Fibroblast of lung (primary cell): Measurements from ENCODE around the gene SLAMF9. TPM values are rescaled to one million over a fixed set of nuclear protein-coding genes. Genes with fewer than 3 reads are reported as not detected.

Experiments used
- DNase-seq, 2 donors: peaks; one replicate each; pipeline versions ENCODE4 v3.0.0 to v3.0.0-alpha.2; 2010; ENCODE audit warnings: low read depth in 2 of 2
- H2AFZ ChIP-seq: 2 replicates; pipeline ENCODE4 v1.5.1; 2012; ENCODE audit warnings: low read length, control low read depth, inconsistent platforms
- H3K27ac ChIP-seq: 2 replicates; pipeline ENCODE4 v1.5.1; 2011; ENCODE audit warnings: low read length, control low read depth; ENCODE audit not compliant: insufficient read depth
- H3K27me3 ChIP-seq: 2 replicates; pipeline ENCODE4 v1.5.1; 2011; ENCODE audit warnings: mild to moderate bottlenecking, low read length; ENCODE audit not compliant: control insufficient read depth, insufficient read depth
- H3K36me3 ChIP-seq: 2 replicates; pipeline ENCODE4 v1.5.1; 2011; ENCODE audit warnings: low read length; ENCODE audit not compliant: control insufficient read depth, insufficient read depth
- H3K4me1 ChIP-seq: 2 replicates; pipeline ENCODE4 v1.5.1; 2011; ENCODE audit warnings: low read length; ENCODE audit not compliant: control insufficient read depth, insufficient read depth; ENCODE audit errors: extremely low read depth
- H3K4me2 ChIP-seq: 2 replicates; pipeline ENCODE4 v1.5.1; 2011; ENCODE audit warnings: low read length, control low read depth; ENCODE audit not compliant: insufficient read depth; ENCODE audit errors: extremely low read depth
- H3K4me3 ChIP-seq, 4 experiments: fragments of 200-600 bp in 1 of 4; sonication (generic) in 1 of 4; replicated peaks in 1 of 4; 2 replicates each; pipeline ENCODE4 v1.5.1; 2011 to 2016; ENCODE audit warnings: low read length in 4 of 4, low read depth in 3 of 4, mild to moderate bottlenecking in 3 of 4, control low read depth in 2 of 4, inconsistent platforms in 1 of 4, mixed read lengths in 1 of 4; ENCODE audit not compliant: insufficient read depth in 1 of 4; ENCODE audit errors: control extremely low read depth in 1 of 4
- H3K79me2 ChIP-seq: 2 replicates; pipeline ENCODE4 v1.5.1; 2012; ENCODE audit warnings: mild to moderate bottlenecking, low read length, inconsistent platforms; ENCODE audit not compliant: control insufficient read depth, insufficient read depth
- H3K9ac ChIP-seq: 2 replicates; pipeline ENCODE4 v1.5.1; 2011; ENCODE audit warnings: mild to moderate bottlenecking, low read length, control low read depth; ENCODE audit not compliant: insufficient read depth
- H3K9me3 ChIP-seq: 2 replicates; pipeline ENCODE4 v1.5.1; 2012; ENCODE audit warnings: low read depth, low read length; ENCODE audit not compliant: control insufficient read depth, insufficient read depth
- H4K20me1 ChIP-seq: 2 replicates; pipeline ENCODE4 v1.5.1; 2011; ENCODE audit warnings: low read length; ENCODE audit not compliant: control insufficient read depth, insufficient read depth; ENCODE audit errors: extremely low read depth
- CTCF ChIP-seq, 2 donors: IDR thresholded peaks in 1 of 2; conservative IDR thresholded peaks in 1 of 2; 1 replicate in 1 of 2; 2 replicates in 1 of 2; pipeline ENCODE4 v1.5.1; 2011 to 2012; ENCODE audit warnings: low read length in 2 of 2, control low read depth in 1 of 2, inconsistent platforms in 1 of 2, low read depth in 1 of 2, mild to moderate bottlenecking in 1 of 2
- EZH2 ChIP-seq: IDR thresholded peaks from 2 replicates; pipeline ENCODE4 v1.5.1; 2012; ENCODE audit warnings: low read length, control low read depth, mild to moderate bottlenecking; ENCODE audit errors: missing control alignments
- polyA plus RNA-seq, 2 donors: library from polyadenylated mRNA; depleted of rRNA in 1 of 2; stranded (reverse) in 1 of 2; unstranded in 1 of 2; fragments of >200 nt; gene quantifications; 2 replicates each; pipeline ENCODE4 v1.2.1, GENCODE V29; 2011 to 2012; ENCODE audit warnings: missing spikeins in 1 of 2
- total RNA-seq: library from RNA; depleted of rRNA; stranded (reverse); fragments of >200 nt; gene quantifications from 2 replicates; pipeline ENCODE4 v1.2.1, GENCODE V29; 2014

Gene SLAMF9
- total and polyA plus RNA-seq, 2 donors (not counting 1 experiment from before 2014, with no cell fraction given): not detected

DNA sequence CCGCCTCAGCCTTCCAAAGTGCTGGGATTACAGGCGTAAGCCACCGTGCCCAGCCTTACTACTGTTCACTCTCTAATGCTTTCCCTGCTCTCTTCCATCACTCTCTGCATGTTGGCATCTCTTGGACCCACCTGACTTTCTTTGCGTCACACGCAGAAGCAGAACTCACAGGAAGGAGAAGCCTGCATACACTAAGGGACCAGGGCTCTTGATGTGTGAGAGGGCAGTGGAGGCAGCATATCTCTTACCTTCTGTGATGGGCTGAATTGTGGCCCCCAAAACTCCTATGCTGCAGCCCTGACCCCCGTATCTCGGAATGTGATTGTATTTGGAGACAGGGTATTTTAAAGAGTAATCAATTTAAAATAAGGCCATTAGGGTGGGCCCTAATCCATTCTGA lies 26.7 kb upstream of the SLAMF9 start:
- Histone ChIP-seq H3K27ac (no peak overlapping the region), H3K79me2 (no peaks in the 10 kb centered on the region)
- TF ChIP-seq EZH2: no peak
- TF ChIP-seq CTCF (conservative IDR thresholded peaks at IDR 0.05 in 1 of 2, IDR thresholded peaks at IDR 0.05 in 1 of 2; ENCODE audit: low read depth in 1 of 2, low read length in 2 of 2): no peak

DNA sequence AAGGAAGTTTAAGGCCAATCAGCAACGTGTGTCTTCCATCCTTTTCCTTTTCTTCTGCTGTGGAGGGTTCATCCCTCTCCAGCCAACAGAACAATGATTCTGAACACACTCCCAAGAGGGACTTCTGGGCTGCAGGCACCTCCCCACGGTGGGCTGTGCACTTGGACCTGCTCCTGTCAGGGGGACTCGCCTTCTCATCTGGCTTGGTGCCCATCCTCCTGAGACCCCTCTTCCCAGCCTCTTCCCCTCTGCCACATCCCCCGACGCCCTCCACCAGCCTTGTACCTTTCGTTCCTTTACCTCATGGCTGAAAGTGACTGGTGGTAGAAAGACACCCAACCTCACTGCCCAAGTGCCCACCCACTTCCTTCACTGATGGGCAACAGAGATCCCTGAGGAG lies 26.0 kb upstream of the SLAMF9 start:
- no peak for DNase-seq
- TF ChIP-seq CTCF (conservative IDR thresholded peaks at IDR 0.05 in 1 of 2, IDR thresholded peaks at IDR 0.05 in 1 of 2; ENCODE audit: low read depth in 1 of 2, low read length in 2 of 2): no peak
- TF ChIP-seq EZH2: no peak
- Histone ChIP-seq H3K4me1 (no peaks in the 10 kb centered on the region), H3K4me2 (no peak overlapping the region), H3K79me2 (no peaks in the 10 kb centered on the region), H3K4me3 (no peak overlapping the region), H4K20me1 (no peaks in the 10 kb centered on the region), H3K9me3 (no peaks in the 10 kb centered on the region), H3K36me3 (no peaks in the 10 kb centered on the region), H2AFZ (no peak overlapping the region), H3K27ac (no peak overlapping the region), H3K9ac (no peak overlapping the region), H3K27me3 (peaks cover 8% of the 10 kb centered on the region)

More for the DNA sequence above, 26.7 kb upstream of the SLAMF9 start:
- Histone ChIP-seq H3K27me3 (peaks cover 3% of the 10 kb centered on the region), H4K20me1 (no peaks in the 10 kb centered on the region), H3K9me3 (no peaks in the 10 kb centered on the region), H3K4me3 (no peak overlapping the region), H3K4me2 (no peak overlapping the region), H3K4me1 (no peaks in the 10 kb centered on the region), H3K9ac (no peak overlapping the region), H2AFZ (no peak overlapping the region), H3K36me3 (no peaks in the 10 kb centered on the region)
- no peak for DNase-seq

DNA sequence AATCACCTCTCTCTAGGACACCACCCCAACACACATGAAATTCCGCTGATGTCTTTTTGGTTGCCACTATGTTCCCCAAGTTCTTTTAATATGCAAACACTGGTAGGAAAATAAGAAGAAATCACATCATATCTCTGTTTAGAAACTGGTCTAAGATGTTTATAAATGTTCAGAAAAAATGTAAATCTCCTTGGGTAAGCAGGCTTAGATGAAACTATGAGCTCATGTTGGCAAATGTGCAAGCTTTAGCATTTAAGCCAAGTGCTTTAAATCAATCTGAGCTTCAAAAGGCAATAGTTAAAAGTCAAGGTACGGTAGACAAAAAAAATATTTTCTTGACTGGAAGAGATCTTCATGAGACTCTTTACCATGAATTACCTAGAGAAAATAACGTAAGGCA lies 25.2 kb upstream of the SLAMF9 start:
- Histone ChIP-seq H2AFZ (no peak overlapping the region), H3K27ac (no peak overlapping the region), H3K79me2 (no peaks in the 10 kb centered on the region), H3K36me3 (no peaks in the 10 kb centered on the region), H3K27me3 (peaks cover 8% of the 10 kb centered on the region), H3K4me1 (no peaks in the 10 kb centered on the region), H4K20me1 (no peaks in the 10 kb centered on the region), H3K9me3 (no peaks in the 10 kb centered on the region), H3K9ac (no peak overlapping the region), H3K4me2 (no peak overlapping the region), H3K4me3 (no peak overlapping the region)
- TF ChIP-seq CTCF (conservative IDR thresholded peaks at IDR 0.05 in 1 of 2, IDR thresholded peaks at IDR 0.05 in 1 of 2; ENCODE audit: low read depth in 1 of 2, low read length in 2 of 2) (no peak), EZH2 (no peak)
- peak in 1 of 2 donors; percentile 74 for DNase-seq
